CD4-positive, alpha-beta T cell treated with Interleukin-21 for 1 hour (primary cell): Measurements from ENCODE around the gene UPK3A.
"Not testable (repeated sequence)": the region's sequence is repeated elsewhere in the genome, so short reads cannot be mapped to it uniquely, and the experiment has no call there.

Experiments used
- DNase-seq: peaks from one replicate; pipeline ENCODE4 v3.0.0-alpha.2; 2020

UPK3A gene

DNA sequence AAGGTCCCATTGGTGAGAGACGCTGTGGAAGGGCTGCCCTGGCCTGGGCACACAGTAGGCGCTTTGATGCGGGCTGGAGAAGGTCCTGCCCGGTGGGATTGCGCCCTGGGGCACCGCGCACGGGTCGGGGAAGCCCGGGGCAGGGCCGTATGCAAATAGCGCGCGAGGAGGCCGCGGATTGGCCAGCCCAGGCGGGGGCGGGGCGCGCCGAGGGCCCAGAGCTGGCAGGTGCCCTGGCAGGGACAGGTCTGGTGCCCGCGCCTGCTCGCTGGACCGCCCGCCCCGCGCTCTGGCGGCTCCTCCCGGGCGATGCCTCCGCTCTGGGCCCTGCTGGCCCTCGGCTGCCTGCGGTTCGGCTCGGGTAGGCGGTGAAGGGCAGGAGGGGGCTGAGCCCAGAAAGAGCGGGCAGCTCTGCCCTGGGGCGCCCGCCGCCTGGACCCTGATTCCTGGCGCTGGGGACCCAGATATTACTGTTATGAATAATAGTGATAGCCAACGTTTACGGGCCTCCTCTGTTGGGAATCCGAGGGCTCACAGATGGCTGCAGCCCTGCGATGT lies at the start of gene UPK3A:
Gene UPK3A, plus strand, starts transcription at position 245 of the 558 bp plus-strand sequence. Its CDS starts 65 bp downstream, at position 310.
- DNase-seq: peak; percentile 57

DNA sequence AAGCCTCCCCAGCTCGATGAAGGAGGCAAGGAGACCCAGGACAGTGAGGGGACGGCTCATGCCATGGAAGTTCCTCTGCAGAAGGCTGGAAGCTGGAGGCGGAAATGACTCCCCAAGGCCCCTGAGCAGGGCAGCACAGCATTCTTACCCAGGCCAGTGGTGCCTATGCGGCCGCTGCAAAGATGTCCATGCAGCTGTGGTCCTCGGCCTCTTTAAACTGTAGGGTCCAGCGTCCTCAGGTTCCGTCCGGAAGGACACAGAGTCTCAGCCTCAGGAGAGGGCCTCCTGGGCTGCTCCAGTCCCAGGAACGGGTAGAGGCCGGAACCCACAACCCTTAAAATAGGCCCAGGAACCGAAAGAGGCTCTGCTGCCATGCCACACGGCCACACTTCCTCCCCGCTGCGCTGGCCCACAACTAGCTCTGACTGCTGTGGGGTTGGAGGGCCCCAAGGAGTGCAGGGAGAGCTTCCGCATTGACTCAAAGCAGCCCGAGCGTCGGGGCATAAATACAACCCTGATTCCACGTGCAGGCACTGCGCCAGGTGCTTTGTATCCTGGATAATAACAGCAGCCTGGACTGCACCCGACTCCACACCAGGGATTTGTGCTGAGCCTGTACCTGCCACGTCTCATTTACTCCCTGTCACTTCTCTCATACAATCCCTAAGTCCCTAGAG lies 49.5 kb upstream of the UPK3A start:
- DNase-seq: no peak

DNA sequence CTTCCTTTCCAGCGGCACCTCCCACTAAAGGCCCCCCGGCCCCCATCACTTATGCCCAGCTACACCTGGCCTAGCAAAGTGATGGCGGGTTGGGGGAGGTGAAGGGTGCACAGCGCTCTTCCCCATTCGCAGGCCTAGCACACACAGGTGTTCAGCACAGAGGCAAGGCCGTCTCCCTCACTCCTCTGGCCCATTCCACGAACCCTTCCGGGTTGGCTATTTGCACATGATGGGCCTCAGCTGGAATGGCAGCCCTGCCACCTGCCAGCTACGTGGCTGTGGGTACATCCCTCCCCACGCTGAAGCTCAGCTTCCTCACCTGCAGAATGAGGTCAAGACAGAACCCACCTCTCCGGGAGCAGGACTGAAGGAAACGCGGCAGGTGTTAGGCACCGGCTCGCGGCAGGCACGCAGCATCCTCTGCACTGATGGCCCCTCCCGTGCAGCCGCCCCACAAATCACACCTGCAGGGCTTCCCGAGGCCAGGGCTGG lies 48.9 kb upstream of the UPK3A start:
- DNase-seq: no peak

DNA sequence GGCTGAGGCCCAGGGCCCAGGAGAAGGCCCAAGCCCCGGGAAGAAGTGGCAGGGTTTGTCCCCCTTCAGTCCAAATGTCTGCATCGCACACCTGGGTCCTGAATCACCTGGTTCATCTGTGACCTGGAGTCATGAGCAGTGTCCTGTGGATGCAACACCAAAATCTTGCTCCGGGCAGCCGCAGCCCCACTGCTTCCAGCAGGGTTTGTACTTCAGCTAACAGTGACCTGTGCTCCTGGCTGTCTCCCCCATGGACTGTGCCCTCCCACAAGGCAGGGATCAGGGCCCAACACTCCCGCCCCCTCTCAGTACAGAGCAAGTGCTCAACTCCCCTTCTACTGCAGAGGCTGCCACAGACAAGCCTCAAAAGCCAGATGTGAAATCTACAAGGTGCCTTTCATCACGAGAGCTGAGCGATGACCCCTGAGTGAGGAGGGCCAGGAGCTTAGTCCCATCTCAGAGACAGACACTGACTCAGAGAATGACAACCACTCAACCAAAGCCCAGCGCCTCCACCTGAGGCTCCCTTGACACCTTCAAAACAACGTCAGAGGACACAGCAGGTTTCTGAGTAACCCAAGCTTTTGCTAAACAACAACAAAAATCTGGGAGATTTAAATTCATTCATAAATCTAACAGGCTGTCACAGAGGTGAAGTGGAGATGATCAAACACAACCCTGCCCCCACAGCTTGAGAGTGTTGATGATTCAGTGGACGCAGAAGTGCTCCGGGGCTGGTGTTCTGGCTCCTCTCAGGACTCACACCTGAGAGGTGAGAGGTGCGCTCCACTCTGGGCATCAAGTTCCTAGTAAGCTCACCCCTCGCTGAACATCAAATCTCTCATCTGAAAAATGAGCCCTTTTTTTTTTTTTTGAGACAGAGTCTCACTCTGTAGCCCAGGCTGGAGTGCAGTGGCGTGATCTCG lies 47.4 kb upstream of the UPK3A start:
- no peak for DNase-seq

DNA sequence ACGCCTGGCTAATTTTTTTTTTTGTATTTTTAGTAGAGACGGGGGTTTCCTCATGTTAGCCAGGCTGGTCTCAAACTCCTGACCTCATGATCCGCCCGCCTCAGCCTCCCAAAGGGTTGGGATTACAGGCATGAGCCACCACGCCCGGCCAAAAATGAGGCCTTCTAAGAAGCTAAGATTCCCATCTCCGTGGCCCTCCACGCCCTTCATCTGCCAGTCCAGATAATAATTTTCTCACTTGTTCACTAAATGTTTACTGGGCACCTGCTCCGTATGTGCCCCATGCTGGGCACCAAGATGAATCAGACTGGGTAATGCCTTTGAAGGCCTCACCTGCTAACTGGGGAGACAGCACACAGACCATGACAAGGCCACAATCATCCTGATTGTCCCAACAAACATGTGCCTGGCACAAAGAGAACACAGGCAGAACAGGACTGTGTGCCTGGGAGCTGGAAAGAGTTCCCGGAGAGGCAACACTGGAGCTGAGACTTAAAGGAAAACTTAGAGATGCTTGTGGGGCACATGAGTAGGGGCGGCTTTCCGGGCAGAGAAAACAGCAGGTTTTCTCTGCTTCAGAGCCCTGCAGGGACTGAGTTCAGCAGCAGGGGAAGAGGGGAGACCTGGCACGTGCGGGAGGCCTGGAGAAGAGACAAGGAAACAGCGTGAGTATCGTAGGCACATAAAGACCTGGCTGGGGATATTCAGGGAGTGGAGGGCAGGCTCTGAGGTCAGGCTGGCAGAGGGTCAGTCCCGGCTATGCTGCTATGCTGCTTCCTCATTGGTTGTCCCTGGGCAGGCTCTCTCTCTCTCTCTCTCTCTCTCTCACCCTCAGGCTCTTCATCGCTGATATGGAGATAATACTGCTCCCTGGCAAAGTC lies 46.4 kb upstream of the UPK3A start:
- no peak for DNase-seq

DNA sequence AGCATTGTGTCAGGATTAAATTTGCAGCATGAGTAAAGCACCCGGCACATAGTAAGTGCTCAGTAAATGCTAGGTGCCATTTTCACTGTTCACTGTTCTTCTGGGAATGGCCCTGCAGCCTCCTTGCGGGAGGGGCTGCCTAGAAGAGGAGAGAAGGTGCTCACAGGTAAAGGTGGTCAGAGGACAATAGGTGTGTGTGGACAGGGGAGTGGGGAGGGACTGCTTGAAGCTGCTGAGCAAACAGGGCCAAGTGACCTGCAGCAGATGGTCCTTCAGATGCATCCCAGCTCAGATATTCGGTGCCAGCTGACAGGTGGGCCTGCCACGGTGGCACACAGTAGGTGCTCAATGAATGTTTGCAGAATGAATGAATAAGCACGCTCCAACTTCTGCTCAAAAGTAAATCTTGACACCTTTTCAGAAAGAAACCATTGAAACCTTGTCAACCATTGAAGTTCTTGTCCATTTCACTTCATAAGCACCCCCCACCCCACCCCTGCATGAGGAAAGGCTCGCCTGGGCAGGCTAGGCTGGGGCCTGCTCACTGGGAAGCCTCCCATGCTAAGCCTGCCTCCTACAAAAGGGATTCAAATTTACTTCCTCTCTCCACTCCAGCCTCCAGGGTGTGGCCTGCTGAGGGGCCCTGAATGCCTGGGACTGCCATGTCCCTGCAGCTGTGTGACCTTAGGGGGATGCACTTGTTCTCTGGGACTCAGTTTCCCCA lies 45.6 kb upstream of the UPK3A start:
- no peak for DNase-seq

DNA sequence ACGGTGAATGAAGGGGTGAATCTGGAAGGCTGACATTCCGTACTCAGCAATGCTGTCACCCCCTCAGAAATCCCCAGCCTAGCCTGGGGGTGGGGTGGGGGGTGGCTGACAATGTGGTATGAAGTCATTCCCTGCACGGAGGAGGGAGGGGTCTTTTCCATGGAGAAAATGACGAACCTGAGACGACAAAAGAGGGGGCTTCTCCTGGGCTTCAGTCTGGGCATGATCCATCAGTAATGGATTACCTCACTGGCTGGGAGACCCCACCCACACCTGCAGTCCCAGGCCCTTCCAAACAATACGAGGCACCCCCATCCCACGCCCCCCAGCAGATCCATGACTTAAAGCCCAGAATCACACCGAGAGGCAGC lies 45.1 kb upstream of the UPK3A start:
- DNase-seq: no peak

DNA sequence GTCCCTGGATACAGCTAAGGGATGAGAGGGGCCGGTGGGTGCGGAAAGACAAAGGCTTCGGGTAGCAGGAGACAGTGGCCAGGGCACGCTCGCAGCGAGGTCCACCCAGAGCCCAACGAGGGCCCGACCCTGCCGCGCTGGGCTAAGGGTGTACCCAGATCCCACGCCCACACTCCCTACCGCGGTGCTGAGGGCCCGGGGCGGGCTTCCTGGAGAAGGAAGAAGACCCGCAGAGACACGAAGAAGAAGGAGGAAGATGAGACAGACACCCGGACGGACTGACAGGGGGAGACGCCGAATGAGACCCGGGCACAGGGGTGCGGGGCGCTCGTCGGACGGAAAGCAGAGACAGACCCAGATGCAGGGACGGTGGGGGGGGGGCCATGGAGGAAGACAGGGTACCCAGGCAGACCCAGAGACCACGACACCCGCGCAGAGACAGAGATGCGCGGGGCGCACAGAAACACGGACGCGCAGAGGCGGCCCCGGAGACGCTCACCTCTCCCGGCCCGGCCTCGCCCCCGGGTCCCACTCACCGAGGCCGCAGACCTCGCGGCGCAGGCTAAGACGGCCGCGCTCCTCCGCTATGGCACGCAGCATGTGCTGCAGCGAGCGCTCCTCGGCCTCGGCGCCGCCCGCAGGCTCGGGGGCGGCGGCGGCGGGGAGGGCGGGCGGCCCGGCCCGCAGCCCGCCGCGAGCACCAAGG lies 44.5 kb upstream of the UPK3A start:
- DNase-seq: peak; percentile 21

DNA sequence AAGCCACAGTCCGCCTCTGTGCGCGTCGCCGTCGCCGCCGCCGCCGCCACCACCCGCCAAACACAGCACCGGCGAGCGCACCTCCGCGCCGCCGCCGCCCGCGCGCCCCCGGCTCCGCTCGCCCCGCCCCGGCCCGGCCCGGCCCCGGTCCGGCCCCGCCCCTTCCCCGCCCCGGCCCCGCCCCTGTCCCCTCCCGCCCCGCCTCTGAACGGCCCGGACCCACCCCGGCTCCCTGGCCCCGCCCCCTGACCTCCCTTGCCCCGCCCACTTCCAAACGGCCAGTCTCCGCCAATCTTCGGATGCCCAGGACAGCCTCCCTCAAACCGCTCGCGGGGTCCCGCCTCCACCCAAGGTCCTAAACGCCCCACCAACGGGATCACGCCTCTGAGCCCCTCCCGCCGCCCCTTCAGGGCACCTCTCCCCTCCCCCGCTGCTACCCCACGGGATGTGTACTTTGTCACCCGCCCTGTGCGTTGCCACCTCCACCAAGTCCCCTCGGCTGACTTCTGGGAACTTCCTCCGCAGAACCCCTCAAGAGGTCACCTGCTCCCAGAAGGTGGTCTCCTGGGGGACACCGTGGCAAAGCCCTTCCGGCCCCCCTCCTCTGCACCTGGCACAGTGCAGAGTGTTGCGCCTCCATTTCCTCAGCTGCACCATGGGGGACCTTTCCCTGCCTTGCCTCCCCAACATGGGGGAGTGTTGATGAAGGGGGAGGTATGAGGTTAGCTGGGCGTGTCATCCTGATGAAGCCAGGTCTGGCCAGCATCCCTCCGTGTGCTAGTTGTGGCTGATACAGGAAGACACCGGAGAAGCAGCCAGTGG lies 43.7 kb upstream of the UPK3A start, which contains the start of gene KIAA0930:
Gene KIAA0930, minus strand, starts transcription at position 85 of the 822 bp plus-strand sequence. CDS start 191 bp downstream, outside the sequence.
- peak; percentile 90 for DNase-seq

DNA sequence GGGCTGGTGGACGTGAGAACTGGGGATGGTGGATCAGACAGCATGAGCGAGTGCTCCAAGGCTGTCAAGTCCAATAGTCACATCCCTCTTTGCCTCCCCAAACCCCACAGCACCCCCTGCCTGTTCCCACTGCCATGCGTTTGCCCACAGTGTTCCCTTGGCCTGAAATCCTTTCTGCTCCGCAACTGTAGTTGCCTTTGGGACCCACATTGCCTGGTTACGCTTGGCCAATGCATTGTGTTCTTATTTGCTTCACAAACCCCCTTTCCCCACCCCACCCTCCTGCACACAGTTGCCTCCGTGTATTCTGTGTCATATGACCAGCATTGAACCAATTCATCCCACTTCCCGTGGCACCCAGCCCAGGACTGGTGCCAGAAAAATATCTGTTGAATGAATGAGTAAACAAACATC lies 42.0 kb upstream of the UPK3A start:
- DNase-seq: no peak

DNA sequence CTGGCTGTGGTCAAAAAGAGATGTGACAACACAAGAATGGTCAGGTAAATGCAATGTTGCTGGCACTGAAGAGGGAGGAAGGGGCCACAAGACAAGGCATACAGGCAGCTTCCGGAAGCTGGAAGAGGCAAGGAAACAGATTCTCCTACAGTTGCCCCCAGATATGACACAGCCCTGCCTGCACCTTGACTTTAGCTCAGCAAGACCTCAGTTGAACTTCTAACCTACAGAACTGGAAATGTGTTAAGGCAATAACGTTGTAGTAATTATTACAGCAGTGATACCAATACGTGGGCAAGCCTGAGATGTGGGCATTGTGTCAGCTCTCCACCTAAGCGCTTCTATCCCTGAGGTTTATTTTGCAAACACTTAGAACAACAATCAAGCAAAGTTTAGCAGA lies 39.8 kb upstream of the UPK3A start:
- DNase-seq: no peak

DNA sequence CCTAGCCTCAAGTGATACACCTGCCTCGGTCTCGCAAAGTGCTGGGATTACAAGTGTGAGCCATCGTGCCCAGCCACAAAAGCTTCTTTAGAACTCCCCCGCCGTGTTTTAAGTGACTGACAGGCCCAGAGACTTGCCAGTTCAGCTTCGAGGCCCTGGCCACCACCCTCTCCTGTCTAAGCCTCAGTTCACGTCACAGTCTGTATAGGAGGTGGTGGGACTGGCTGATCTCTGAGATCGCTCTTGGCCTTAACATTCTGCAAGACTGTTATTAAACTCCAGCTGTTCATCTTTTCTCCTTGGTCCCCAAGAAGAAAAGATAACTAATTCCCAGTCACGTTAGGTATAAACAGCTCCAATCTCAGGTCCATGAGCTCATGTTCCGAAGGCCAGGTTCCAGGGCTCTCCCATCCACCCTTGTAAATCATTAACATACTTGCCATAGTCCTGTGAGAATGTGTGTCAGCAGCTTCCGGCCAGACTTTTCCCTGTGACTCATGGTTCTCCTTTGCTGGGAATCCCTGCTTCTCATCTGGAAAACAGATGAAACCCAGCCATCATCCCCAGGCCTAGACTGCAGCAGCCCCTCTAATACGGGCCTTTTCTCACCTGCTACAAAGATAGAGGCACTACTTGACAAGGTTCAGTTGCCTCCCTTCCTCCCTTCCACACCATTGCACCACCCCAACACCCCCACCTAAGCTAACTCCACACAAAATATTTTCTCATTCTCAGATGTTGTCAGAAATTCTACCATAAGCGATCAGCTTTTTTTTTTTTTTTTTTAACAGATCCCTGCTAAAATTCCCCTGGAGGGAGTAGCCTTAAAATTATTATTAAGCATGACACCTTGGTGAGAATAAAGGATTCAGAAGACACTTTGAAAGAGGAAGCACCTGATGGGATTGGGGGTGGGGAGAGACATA lies 38.4 kb upstream of the UPK3A start:
- no peak for DNase-seq

DNA sequence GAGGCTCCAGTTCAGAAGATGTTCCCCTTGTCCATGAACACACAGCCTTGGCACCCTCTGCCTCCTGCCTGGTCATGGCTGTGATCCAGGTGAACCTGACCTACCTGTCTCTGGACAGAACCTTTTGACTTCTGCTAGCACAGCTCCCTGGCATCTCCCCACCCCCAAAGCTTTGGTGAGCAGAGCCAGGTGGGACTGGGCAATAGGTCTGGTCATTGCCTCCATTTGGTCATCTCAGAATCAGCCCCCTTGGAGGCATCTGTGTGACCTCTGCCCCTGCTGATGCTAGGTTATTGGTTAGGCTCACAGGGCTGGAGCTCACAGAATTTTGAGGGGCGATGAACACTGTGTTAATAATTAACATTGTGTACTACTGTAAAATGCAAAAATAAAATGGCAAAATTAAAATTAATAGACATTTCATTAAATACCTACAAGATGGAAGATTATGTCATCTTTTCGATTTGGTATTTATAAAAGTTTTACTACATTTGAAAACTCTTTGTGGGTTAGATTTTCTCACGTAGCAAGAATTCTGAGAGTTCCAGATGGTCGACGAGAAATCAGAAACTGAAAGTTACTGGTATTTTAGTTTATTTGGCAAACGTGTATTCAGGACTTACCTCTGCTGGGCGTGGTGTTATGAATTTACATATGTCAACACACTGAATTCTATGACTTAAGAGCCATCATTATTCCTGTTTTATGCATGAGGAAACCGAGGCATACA lies 35.8 kb upstream of the UPK3A start:
- DNase-seq: peak; percentile 23

DNA sequence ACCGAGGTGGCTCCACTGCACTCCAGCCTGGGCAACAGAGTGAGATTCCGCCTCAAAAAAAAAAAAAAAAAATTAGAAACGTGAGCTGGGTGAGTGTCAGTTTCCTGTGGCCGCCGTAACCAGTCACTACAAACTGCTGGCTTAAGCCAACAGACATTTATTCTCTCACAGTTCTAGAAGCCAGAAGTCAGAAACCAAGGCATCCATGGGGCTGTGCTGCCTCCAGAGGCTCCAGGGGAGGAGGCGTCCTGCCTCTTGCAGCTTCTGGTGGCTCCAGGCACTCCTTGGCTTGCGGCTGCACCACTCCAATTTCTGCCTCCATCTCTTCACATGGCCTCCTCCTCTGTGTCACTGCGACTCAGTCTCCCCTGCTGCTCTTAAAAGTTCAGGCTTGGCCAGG lies 32.9 kb upstream of the UPK3A start:
- DNase-seq: peak; percentile 22

DNA sequence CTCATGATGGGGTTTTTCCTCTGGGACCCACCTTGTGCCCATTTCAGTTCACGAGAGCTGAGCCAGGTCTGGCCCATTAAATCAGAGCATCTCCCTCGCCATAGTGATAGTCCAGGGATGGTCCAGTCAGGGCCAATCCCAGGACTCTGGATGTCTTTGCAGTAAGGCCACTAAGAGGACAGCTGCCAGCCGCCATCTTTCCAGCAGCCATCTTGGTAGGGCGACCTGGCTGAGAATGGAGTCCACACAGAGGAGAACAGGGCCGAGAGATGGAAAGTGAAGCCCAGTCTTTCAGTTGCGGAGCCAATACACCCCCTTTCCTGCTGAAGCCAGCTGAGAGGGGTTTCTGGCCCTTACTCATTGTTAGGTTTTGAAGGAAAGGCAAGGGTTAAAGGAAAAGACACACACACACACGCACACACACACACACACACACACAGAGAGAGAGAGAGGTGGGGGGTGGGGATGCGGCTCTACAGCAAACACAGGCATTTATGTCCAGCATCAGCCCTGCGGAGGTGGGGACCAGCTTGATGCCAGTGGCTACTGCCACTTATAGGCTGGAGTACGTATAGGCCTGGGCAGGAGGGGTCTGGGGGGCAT lies 31.6 kb upstream of the UPK3A start:
- no peak for DNase-seq

DNA sequence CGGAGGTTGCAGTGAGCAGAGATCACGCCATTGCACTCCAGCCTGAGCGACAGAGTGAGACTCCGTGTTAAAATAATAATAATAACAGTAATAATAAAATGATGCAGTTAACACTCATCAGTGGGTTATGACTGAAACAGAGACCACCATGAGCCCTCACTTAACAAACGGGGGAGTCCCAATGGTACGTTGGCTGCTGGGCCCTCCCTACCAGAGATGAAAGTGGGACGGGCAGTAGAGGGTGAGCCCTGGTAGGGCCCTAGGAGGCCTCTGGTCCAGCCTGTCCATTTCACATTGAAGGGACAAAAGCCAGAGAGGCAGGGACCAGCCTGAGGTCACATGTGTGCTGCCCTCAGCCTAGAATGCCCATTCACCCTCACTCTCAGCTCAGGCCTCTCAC lies 30.4 kb upstream of the UPK3A start:
- DNase-seq: no peak

DNA sequence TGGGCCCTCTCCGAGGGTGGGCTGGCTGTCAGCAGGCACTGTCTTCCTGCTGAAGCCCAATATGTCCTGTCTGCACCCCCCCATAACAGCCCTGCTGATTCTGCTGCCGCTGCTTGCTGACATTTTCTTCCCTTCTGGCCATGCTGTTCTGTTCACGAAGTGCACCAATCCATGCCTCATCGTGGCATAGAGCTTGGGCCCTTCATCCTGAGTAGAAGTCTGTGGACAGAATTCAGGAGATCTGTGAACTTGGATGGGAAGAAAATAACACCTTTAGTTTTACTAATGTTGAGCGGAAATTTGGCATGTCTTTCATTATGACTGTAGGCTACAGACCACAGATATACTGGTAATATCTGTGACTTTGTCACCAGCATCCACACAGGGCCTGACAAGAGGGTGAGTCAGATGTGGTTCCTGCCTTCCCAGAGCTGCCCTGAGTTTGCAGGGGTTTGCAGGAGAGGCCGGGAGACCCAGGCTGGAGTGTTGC lies 29.9 kb upstream of the UPK3A start:
- DNase-seq: no peak

DNA sequence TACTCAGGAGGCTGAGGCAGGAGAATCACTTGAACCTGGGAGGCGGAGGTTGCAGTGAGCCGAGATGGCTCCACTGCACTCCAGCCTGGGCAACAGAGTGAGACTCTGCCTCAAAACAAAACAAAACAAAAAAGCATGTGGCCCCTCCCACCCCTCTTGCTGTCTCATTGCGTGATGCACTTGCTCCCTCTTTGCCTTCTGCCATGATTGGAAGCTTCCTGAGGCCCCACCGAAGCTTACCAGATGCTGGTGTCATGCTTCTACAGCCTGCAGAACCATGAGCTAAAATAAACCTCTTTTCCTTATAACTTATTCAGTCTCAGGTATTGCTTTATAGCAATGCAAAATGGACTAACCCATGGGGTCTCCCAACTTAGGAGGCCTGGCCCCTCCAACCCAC lies 26.8 kb upstream of the UPK3A start:
- not testable (repeated sequence) for DNase-seq
